Fibroblast of lung (primary cell): ENCODE data around the gene ATP9B. TPM values are rescaled to one million over a fixed set of nuclear protein-coding genes. Genes with fewer than 3 reads are reported as not detected.

Experiments
- DNase-seq, 2 donors: peaks; one replicate each; pipeline versions ENCODE4 v3.0.0 to v3.0.0-alpha.2; 2010; ENCODE audit warnings: low read depth in 2 of 2
- H2AFZ ChIP-seq: 2 replicates; pipeline ENCODE4 v1.5.1; 2012; ENCODE audit warnings: low read length, control low read depth, inconsistent platforms
- H3K27ac ChIP-seq: 2 replicates; pipeline ENCODE4 v1.5.1; 2011; ENCODE audit warnings: low read length, control low read depth; ENCODE audit not compliant: insufficient read depth
- H3K27me3 ChIP-seq: 2 replicates; pipeline ENCODE4 v1.5.1; 2011; ENCODE audit warnings: mild to moderate bottlenecking, low read length; ENCODE audit not compliant: control insufficient read depth, insufficient read depth
- H3K36me3 ChIP-seq: 2 replicates; pipeline ENCODE4 v1.5.1; 2011; ENCODE audit warnings: low read length; ENCODE audit not compliant: control insufficient read depth, insufficient read depth
- H3K4me1 ChIP-seq: 2 replicates; pipeline ENCODE4 v1.5.1; 2011; ENCODE audit warnings: low read length; ENCODE audit not compliant: control insufficient read depth, insufficient read depth; ENCODE audit errors: extremely low read depth
- H3K4me2 ChIP-seq: 2 replicates; pipeline ENCODE4 v1.5.1; 2011; ENCODE audit warnings: low read length, control low read depth; ENCODE audit not compliant: insufficient read depth; ENCODE audit errors: extremely low read depth
- H3K4me3 ChIP-seq, 4 experiments: fragments of 200-600 bp in 1 of 4; sonication (generic) in 1 of 4; replicated peaks in 1 of 4; 2 replicates each; pipeline ENCODE4 v1.5.1; 2011 to 2016; ENCODE audit warnings: low read length in 4 of 4, low read depth in 3 of 4, mild to moderate bottlenecking in 3 of 4, control low read depth in 2 of 4, inconsistent platforms in 1 of 4, mixed read lengths in 1 of 4; ENCODE audit not compliant: insufficient read depth in 1 of 4; ENCODE audit errors: control extremely low read depth in 1 of 4
- H3K79me2 ChIP-seq: 2 replicates; pipeline ENCODE4 v1.5.1; 2012; ENCODE audit warnings: mild to moderate bottlenecking, low read length, inconsistent platforms; ENCODE audit not compliant: control insufficient read depth, insufficient read depth
- H3K9ac ChIP-seq: 2 replicates; pipeline ENCODE4 v1.5.1; 2011; ENCODE audit warnings: mild to moderate bottlenecking, low read length, control low read depth; ENCODE audit not compliant: insufficient read depth
- H3K9me3 ChIP-seq: 2 replicates; pipeline ENCODE4 v1.5.1; 2012; ENCODE audit warnings: low read depth, low read length; ENCODE audit not compliant: control insufficient read depth, insufficient read depth
- H4K20me1 ChIP-seq: 2 replicates; pipeline ENCODE4 v1.5.1; 2011; ENCODE audit warnings: low read length; ENCODE audit not compliant: control insufficient read depth, insufficient read depth; ENCODE audit errors: extremely low read depth
- CTCF ChIP-seq, 2 donors: IDR thresholded peaks in 1 of 2; conservative IDR thresholded peaks in 1 of 2; 1 replicate in 1 of 2; 2 replicates in 1 of 2; pipeline ENCODE4 v1.5.1; 2011 to 2012; ENCODE audit warnings: low read length in 2 of 2, control low read depth in 1 of 2, inconsistent platforms in 1 of 2, low read depth in 1 of 2, mild to moderate bottlenecking in 1 of 2
- EZH2 ChIP-seq: IDR thresholded peaks from 2 replicates; pipeline ENCODE4 v1.5.1; 2012; ENCODE audit warnings: low read length, control low read depth, mild to moderate bottlenecking; ENCODE audit errors: missing control alignments
- polyA plus RNA-seq, 2 donors: library from polyadenylated mRNA; depleted of rRNA in 1 of 2; stranded (reverse) in 1 of 2; unstranded in 1 of 2; fragments of >200 nt; gene quantifications; 2 replicates each; pipeline ENCODE4 v1.2.1, GENCODE V29; 2011 to 2012; ENCODE audit warnings: missing spikeins in 1 of 2
- total RNA-seq: library from RNA; depleted of rRNA; stranded (reverse); fragments of >200 nt; gene quantifications from 2 replicates; pipeline ENCODE4 v1.2.1, GENCODE V29; 2014

Gene ATP9B
- total and polyA plus RNA-seq, 2 donors (not counting 1 experiment from before 2014, with no cell fraction given), result 11.2 to 27.7 TPM

GRCh38 chr18:79191418-79191817 is 122.2 kb downstream of the ATP9B start:
- H3K27ac ChIP-seq, result no peak overlapping the region
- TF ChIP-seq CTCF (conservative IDR thresholded peaks at IDR 0.05 in 1 of 2, IDR thresholded peaks at IDR 0.05 in 1 of 2; ENCODE audit: low read depth in 1 of 2, low read length in 2 of 2) (no peak), EZH2 (no peak)
- H3K9me3 ChIP-seq, result no peaks in the 10 kb centered on the region
- no peak overlapping the region for H3K4me2 ChIP-seq
- no peaks in the 10 kb centered on the region for H3K36me3 ChIP-seq
- no peaks in the 10 kb centered on the region for H3K4me1 ChIP-seq
- H3K9ac ChIP-seq, result no peak overlapping the region
- H3K4me3 ChIP-seq, result no peak overlapping the region
- H3K79me2 ChIP-seq, result no peaks in the 10 kb centered on the region
- DNase-seq, result no peak
- no peak overlapping the region for H2AFZ ChIP-seq
- H3K27me3 ChIP-seq, result no peaks in the 10 kb centered on the region
- H4K20me1 ChIP-seq, result no peaks in the 10 kb centered on the region

GRCh38 chr18:79191956-79192355 is 122.8 kb downstream of the ATP9B start:
- H3K9ac ChIP-seq, result no peak overlapping the region
- H2AFZ ChIP-seq, result no peak overlapping the region
- no peaks in the 10 kb centered on the region for H4K20me1 ChIP-seq
- H3K4me2 ChIP-seq, result no peak overlapping the region
- no peaks in the 10 kb centered on the region for H3K9me3 ChIP-seq
- no peak overlapping the region for H3K27ac ChIP-seq
- H3K4me1 ChIP-seq, result no peaks in the 10 kb centered on the region
- no peak for DNase-seq
- no peaks in the 10 kb centered on the region for H3K79me2 ChIP-seq
- no peaks in the 10 kb centered on the region for H3K36me3 ChIP-seq
- TF ChIP-seq EZH2 (no peak), CTCF (conservative IDR thresholded peaks at IDR 0.05 in 1 of 2, IDR thresholded peaks at IDR 0.05 in 1 of 2; ENCODE audit: low read depth in 1 of 2, low read length in 2 of 2) (no peak)
- no peaks in the 10 kb centered on the region for H3K27me3 ChIP-seq
- no peak overlapping the region for H3K4me3 ChIP-seq

GRCh38 chr18:79193826-79194225 is 124.6 kb downstream of the ATP9B start:
- Histone ChIP-seq H2AFZ (no peak overlapping the region), H3K27me3 (no peaks in the 10 kb centered on the region), H3K9me3 (no peaks in the 10 kb centered on the region), H3K36me3 (no peaks in the 10 kb centered on the region), H3K9ac (no peak overlapping the region), H3K4me3 (no peak overlapping the region), H3K27ac (no peak overlapping the region), H3K4me2 (no peak overlapping the region), H4K20me1 (no peaks in the 10 kb centered on the region), H3K79me2 (no peaks in the 10 kb centered on the region), H3K4me1 (no peaks in the 10 kb centered on the region)
- DNase-seq, result no peak
- TF ChIP-seq EZH2, result no peak
- no peak for TF ChIP-seq CTCF (conservative IDR thresholded peaks at IDR 0.05 in 1 of 2, IDR thresholded peaks at IDR 0.05 in 1 of 2; ENCODE audit: low read depth in 1 of 2, low read length in 2 of 2)
